Parathyroid adenoma (tissue), 2 donors: ENCODE data around the gene CACNA1C.

Experiments used
- H2AFZ ChIP-seq: fragments of 300-600 bp; sonication (generic); one replicate; pipeline ENCODE4 v1.7.0; 2017; ENCODE audit warnings: antibody characterized with exemption, mild to moderate bottlenecking
- H3K27ac ChIP-seq: fragments of 300-600 bp; sonication (generic); one replicate; pipeline ENCODE4 v1.7.0; 2017
- H3K27me3 ChIP-seq: fragments of 300-600 bp; sonication (generic); one replicate; pipeline ENCODE4 v1.7.0; 2017; ENCODE audit warnings: low read length; ENCODE audit not compliant: control insufficient read depth, insufficient read depth
- H3K36me3 ChIP-seq: fragments of 300-600 bp; sonication (generic); one replicate; pipeline ENCODE4 v1.7.0; 2017; ENCODE audit warnings: low read length; ENCODE audit not compliant: control insufficient read depth, insufficient read depth
- H3K4me1 ChIP-seq: fragments of 300-600 bp; sonication (generic); one replicate; pipeline ENCODE4 v1.7.0; 2017; ENCODE audit warnings: control low read depth
- H3K4me2 ChIP-seq: fragments of 300-600 bp; sonication (generic); one replicate; pipeline ENCODE4 v1.7.0; 2017; ENCODE audit warnings: low read length
- H3K4me3 ChIP-seq: fragments of 300-600 bp; sonication (generic); one replicate; pipeline ENCODE4 v1.7.0; 2017; ENCODE audit warnings: low read depth, low read length
- H3K79me2 ChIP-seq: fragments of 300-600 bp; sonication (generic); one replicate; pipeline ENCODE4 v1.7.0; 2017; ENCODE audit warnings: control low read depth
- H3K9ac ChIP-seq: fragments of 300-600 bp; sonication (generic); one replicate; pipeline ENCODE4 v1.7.0; 2017; ENCODE audit warnings: mild to moderate bottlenecking
- H3K9me3 ChIP-seq: fragments of 300-600 bp; sonication (generic); one replicate; pipeline ENCODE4 v1.7.0; 2017; ENCODE audit warnings: low read length; ENCODE audit not compliant: control insufficient read depth
- CTCF ChIP-seq: fragments of 300-600 bp; sonication (generic); IDR thresholded peaks from one replicate; pipeline ENCODE4 v1.7.0; 2017; ENCODE audit warnings: antibody characterized with exemption, mild to moderate bottlenecking
- donor health status: primary hyperparathyroidism.

CACNA1C gene

GRCh38 chr12:2080604-2081003 lies 27.8 kb downstream of the CACNA1C start:
- H3K79me2 ChIP-seq = no peaks in the 10 kb centered on the region
- TF ChIP-seq CTCF = no peak
- no peak overlapping the region for H3K4me2 ChIP-seq
- H2AFZ ChIP-seq = no peak overlapping the region
- H3K4me3 ChIP-seq = no peak overlapping the region
- no peak overlapping the region for H3K27ac ChIP-seq
- no peaks in the 10 kb centered on the region for H3K4me1 ChIP-seq
- H3K9ac ChIP-seq = no peak overlapping the region
- no peaks in the 10 kb centered on the region for H3K9me3 ChIP-seq
- H3K36me3 ChIP-seq = no peaks in the 10 kb centered on the region
- no peaks in the 10 kb centered on the region for H3K27me3 ChIP-seq

- no peak for TF ChIP-seq CTCF
- no peaks in the 10 kb centered on the region for H3K4me1 ChIP-seq
- no peak overlapping the region for H2AFZ ChIP-seq
These were observed 29.5 kb downstream of the CACNA1C start for GRCh38 chr12:2082321-2082720.

GRCh38 chr12:2083008-2083407 lies 30.2 kb downstream of the CACNA1C start:
- Histone ChIP-seq H3K27me3 (no peaks in the 10 kb centered on the region), H3K27ac (no peak overlapping the region), H3K79me2 (no peaks in the 10 kb centered on the region), H3K9ac (no peak overlapping the region), H3K4me2 (no peak overlapping the region), H3K9me3 (no peaks in the 10 kb centered on the region), H3K4me1 (no peaks in the 10 kb centered on the region), H2AFZ (no peak overlapping the region), H3K36me3 (no peaks in the 10 kb centered on the region), H3K4me3 (no peak overlapping the region)
- no peak for TF ChIP-seq CTCF

More at GRCh38 chr12:2082321-2082720, 29.5 kb downstream of the CACNA1C start:
- Histone ChIP-seq H3K4me2 (no peak overlapping the region), H3K4me3 (no peak overlapping the region), H3K79me2 (no peaks in the 10 kb centered on the region), H3K9ac (no peak overlapping the region), H3K27ac (no peak overlapping the region), H3K9me3 (no peaks in the 10 kb centered on the region), H3K36me3 (no peaks in the 10 kb centered on the region), H3K27me3 (no peaks in the 10 kb centered on the region)

GRCh38 chr12:2083561-2083960 lies 30.8 kb downstream of the CACNA1C start:
- Histone ChIP-seq H3K27ac (no peak overlapping the region), H3K4me3 (no peak overlapping the region), H3K36me3 (no peaks in the 10 kb centered on the region), H3K9me3 (no peaks in the 10 kb centered on the region), H3K79me2 (no peaks in the 10 kb centered on the region), H2AFZ (no peak overlapping the region), H3K4me1 (no peaks in the 10 kb centered on the region), H3K4me2 (no peak overlapping the region), H3K27me3 (no peaks in the 10 kb centered on the region), H3K9ac (no peak overlapping the region)
- TF ChIP-seq CTCF = no peak

GRCh38 chr12:2084553-2085296 lies 31.9 kb downstream of the CACNA1C start:
- no peak overlapping the region for H3K4me2 ChIP-seq
- no peak overlapping the region for H2AFZ ChIP-seq
- no peaks in the 10 kb centered on the region for H3K79me2 ChIP-seq
- TF ChIP-seq CTCF = no peak
- H3K4me1 ChIP-seq = no peaks in the 10 kb centered on the region
- no peak overlapping the region for H3K4me3 ChIP-seq
- no peak overlapping the region for H3K9ac ChIP-seq
- no peaks in the 10 kb centered on the region for H3K9me3 ChIP-seq
- no peaks in the 10 kb centered on the region for H3K36me3 ChIP-seq
- H3K27me3 ChIP-seq = no peaks in the 10 kb centered on the region
- H3K27ac ChIP-seq = no peak overlapping the region
